Measurements from ENCODE around the gene DOCK7. TPM values are rescaled to one million over a fixed set of nuclear protein-coding genes. Genes with fewer than 3 reads are reported as not detected.

The DOCK7 gene
- total and polyA plus RNA-seq, 2 of the 13 experiments (the other 11 are each of a cell fraction or from before 2014, with no cell fraction given), result 45.7 to 67.2 TPM

DNA sequence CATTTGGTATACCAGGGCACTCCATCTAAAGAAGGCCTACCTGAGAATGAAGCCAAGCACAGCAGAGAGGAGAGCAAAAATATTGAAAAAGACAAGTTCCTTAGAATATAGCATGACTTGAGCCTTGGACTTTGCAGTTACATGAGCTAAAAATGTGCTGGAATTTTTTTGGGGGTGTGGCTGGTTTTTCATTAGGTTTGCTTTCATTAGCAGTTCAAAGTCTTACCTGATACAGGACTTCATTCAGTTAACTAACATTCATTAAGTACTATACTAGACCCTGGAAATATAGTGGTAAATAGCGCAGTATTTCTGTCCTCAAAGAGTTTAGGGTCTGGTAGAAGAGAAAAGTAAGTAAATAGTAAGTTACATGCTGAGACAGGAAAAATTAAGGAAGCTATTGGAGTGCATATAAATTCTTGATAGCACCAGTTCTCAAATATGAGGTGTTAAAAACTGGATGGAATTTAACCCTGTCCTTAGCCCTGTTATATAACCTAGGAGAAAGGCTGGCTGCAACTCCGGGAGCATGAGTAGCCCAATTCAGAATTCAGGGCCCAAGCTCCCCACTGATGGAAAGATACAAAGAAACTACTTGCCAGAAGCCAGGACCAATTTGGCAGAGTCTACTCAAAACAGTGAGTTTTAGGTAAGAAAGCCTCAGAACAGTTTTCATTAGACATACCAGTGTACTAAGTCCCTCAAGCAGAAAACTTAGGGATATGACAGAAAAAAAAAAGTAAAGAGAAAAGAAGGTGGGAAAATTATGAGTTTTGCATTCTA is 3.1 kb upstream of the DOCK7 start:
- DNase-seq (ENCODE audit: low spot score) (peak; percentile 80), ATAC-seq (peak; percentile 14), FAIRE-seq (no peak)
- intact Hi-C loops (cut with micrococcal nuclease; ENCODE audit: unreplicated experiment) (no loop called here), in situ Hi-C loops (cut with HindIII; ENCODE audit: extremely low pct_ligation_motif_present, low pct_unique_long_range_greater_than_20kb) (no loop called here)
- no peaks in the 10 kb centered on the region for H3K9me3 ChIP-seq (ENCODE audit: low read length)
- H3K27ac ChIP-seq (ENCODE audit: extremely low read length, insufficient read depth, low read length), result peak overlapping the region; percentile 96
- H3K27me3 ChIP-seq (ENCODE audit: control insufficient read depth in 1 of 2, insufficient read depth in 2 of 2, low read length in 2 of 2), result peaks cover 0 to 5% of the 10 kb centered on the region in 2 experiments; a peak in 3 of 5 replicates
- peaks cover 56% of the 10 kb centered on the region for H3K79me2 ChIP-seq (ENCODE audit: insufficient read depth, low read length)
- BruUV-seq (replicated peaks), result no TSS peak
- peaks cover 48% of the 10 kb centered on the region for H3K4me1 ChIP-seq (ENCODE audit: insufficient read depth, low read length)
- ChIA-PET POLR2A (interaction anchor here (0.8 to 4.8 kb wide), 11 partner anchors 9 to 69 kb away, joined by 3 to 55 read pairs (median 4); no protein-coding TSS in a partner anchor), CTCF (ENCODE audit: low intra/inter-chr PET ratio, low total read pairs) (no interaction called here)
- H2AFZ ChIP-seq (ENCODE audit: low read length), result no peak overlapping the region
- H3K4me2 ChIP-seq (ENCODE audit: low read depth, low read length), result peak overlapping the region; percentile 95
- peak overlapping the region; percentile 68 to 100 (median 75) for H3K4me3 ChIP-seq (replicated peaks in 1 of 3; ENCODE audit: insufficient read depth in 1 of 3, low read depth in 2 of 3, low read length in 3 of 3)
- 2% methylated on average over 2 of the region's 2 CpGs for WGBS (ENCODE audit: low lambda C conversion rate)
- peak overlapping the region; percentile 97 for H3K9ac ChIP-seq (ENCODE audit: insufficient read depth, low read depth, low read length)
- peaks cover 3% of the 10 kb centered on the region; the same call in 1 of the 2 replicates for H4K20me1 ChIP-seq (ENCODE audit: insufficient read depth, low read length)
- peaks cover 0 to 3% of the 10 kb centered on the region in 2 experiments; a peak in 2 of 5 replicates for H3K36me3 ChIP-seq (replicated peaks in 1 of 2; ENCODE audit: control insufficient read depth in 1 of 2, insufficient read depth in 2 of 2, low read length in 2 of 2)
- no peak for TF ChIP-seq ZNF644 (CRISPR knock-in tag; IDR thresholded peaks at IDR 0.05; ENCODE audit: low read depth)
- no peak for TF ChIP-seq ZNF7 (CRISPR knock-in tag; IDR thresholded peaks at IDR 0.05)
- TF ChIP-seq PAWR (CRISPR knock-in tag; IDR thresholded peaks at IDR 0.05; ENCODE audit: borderline replicate concordance), result no peak
- no peak for TF ChIP-seq GLI4 (CRISPR knock-in tag; IDR thresholded peaks at IDR 0.05; ENCODE audit: borderline replicate concordance)
- TF ChIP-seq HNF4G (IDR thresholded peaks at IDR 0.05; ENCODE audit: borderline replicate concordance, low read depth, low read length), result peak; percentile 45; the same call in 1 of the 2 replicates
- no peak for TF ChIP-seq HNF4G (CRISPR knock-in tag; IDR thresholded peaks at IDR 0.05; ENCODE audit: borderline replicate concordance, low read depth)
- TF ChIP-seq, protein P1, sequence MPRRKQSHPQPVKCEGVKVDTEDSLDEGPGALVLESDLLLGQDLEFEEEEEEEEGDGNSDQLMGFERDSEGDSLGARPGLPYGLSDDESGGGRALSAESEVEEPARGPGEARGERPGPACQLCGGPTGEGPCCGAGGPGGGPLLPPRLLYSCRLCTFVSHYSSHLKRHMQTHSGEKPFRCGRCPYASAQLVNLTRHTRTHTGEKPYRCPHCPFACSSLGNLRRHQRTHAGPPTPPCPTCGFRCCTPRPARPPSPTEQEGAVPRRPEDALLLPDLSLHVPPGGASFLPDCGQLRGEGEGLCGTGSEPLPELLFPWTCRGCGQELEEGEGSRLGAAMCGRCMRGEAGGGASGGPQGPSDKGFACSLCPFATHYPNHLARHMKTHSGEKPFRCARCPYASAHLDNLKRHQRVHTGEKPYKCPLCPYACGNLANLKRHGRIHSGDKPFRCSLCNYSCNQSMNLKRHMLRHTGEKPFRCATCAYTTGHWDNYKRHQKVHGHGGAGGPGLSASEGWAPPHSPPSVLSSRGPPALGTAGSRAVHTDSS (CRISPR knock-in tag; conservative IDR thresholded peaks at IDR 0.05), result no peak
- TF ChIP-seq IKZF5 (CRISPR knock-in tag; IDR thresholded peaks at IDR 0.05), result no peak
- TF ChIP-seq ELF4 (CRISPR knock-in tag; IDR thresholded peaks at IDR 0.05; ENCODE audit: borderline replicate concordance), result 0 out of 2 replicates have a peak, but pooled peaks have one; percentile 50
- TF ChIP-seq TOPORS (CRISPR knock-in tag; IDR thresholded peaks at IDR 0.05), result no peak
- TF ChIP-seq EED (CRISPR knock-in tag; IDR thresholded peaks at IDR 0.05), result no peak
- no peak for TF ChIP-seq NR2F6 (IDR thresholded peaks at IDR 0.05)
- no peak for TF ChIP-seq NR2F6 (CRISPR knock-in tag; IDR thresholded peaks at IDR 0.05)
- no peak for TF ChIP-seq ZNF549 (CRISPR knock-in tag; IDR thresholded peaks at IDR 0.05)
- no peak for TF ChIP-seq PTBP1 (IDR thresholded peaks at IDR 0.05; ENCODE audit: low read depth, low read length, poor library complexity, severe bottlenecking)
- peak; percentile 52 for TF ChIP-seq TBX2 (CRISPR knock-in tag; IDR thresholded peaks at IDR 0.05; ENCODE audit: borderline replicate concordance)
- peak; percentile 76 for TF ChIP-seq ASH2L (IDR thresholded peaks at IDR 0.05; ENCODE audit: insufficient read length, low read depth, low read length)
- TF ChIP-seq ZNF441 (CRISPR knock-in tag; IDR thresholded peaks at IDR 0.05; ENCODE audit: borderline replicate concordance), result no peak
- TF ChIP-seq, protein P2, sequence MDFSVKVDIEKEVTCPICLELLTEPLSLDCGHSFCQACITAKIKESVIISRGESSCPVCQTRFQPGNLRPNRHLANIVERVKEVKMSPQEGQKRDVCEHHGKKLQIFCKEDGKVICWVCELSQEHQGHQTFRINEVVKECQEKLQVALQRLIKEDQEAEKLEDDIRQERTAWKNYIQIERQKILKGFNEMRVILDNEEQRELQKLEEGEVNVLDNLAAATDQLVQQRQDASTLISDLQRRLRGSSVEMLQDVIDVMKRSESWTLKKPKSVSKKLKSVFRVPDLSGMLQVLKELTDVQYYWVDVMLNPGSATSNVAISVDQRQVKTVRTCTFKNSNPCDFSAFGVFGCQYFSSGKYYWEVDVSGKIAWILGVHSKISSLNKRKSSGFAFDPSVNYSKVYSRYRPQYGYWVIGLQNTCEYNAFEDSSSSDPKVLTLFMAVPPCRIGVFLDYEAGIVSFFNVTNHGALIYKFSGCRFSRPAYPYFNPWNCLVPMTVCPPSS (IDR thresholded peaks at IDR 0.05), result no peak
- no peak for TF ChIP-seq ZNF766 (CRISPR knock-in tag; IDR thresholded peaks at IDR 0.05; ENCODE audit: borderline replicate concordance)
- TF ChIP-seq ESRRA (CRISPR knock-in tag; IDR thresholded peaks at IDR 0.05; ENCODE audit: low read depth), result no peak
- TF ChIP-seq ZNF207 (IDR thresholded peaks at IDR 0.05; ENCODE audit: borderline replicate concordance), result no peak

All from HepG2 (cell line).